Activated T-cell treated with anti-CD3 and anti-CD28 coated beads, Interleukin-2, amount 50 U/mL, for 1 hour (primary cell): ENCODE measurements around the gene PIK3R4.

Experiments
- DNase-seq: peaks from one replicate; pipeline ENCODE4 v3.0.0-alpha.2; 2020

The PIK3R4 gene

GRCh38 chr3:130687327-130687726, 59.3 kb downstream of the PIK3R4 start:
- DNase-seq: no peak

GRCh38 chr3:130686833-130687232, 59.8 kb downstream of the PIK3R4 start:
- DNase-seq: no peak

GRCh38 chr3:130682131-130682530, 64.5 kb downstream of the PIK3R4 start:
- DNase-seq: no peak

GRCh38 chr3:130679218-130679617, 67.4 kb downstream of the PIK3R4 start:
- no peak for DNase-seq

- no peak for DNase-seq
Observed at GRCh38 chr3:130677343-130677742, 69.3 kb downstream of the PIK3R4 start.

GRCh38 chr3:130671545-130672312, 74.9 kb downstream of the PIK3R4 start:
- no peak for DNase-seq

- DNase-seq: no peak
Observed at GRCh38 chr3:130669740-130670139, 76.9 kb downstream of the PIK3R4 start.

- DNase-seq: no peak
Observed at GRCh38 chr3:130663092-130663491, 83.5 kb downstream of the PIK3R4 start.

- no peak for DNase-seq
Observed at GRCh38 chr3:130662501-130662996, 84.1 kb downstream of the PIK3R4 start.

- no peak for DNase-seq
Observed at GRCh38 chr3:130661140-130661891, 85.3 kb downstream of the PIK3R4 start.

- DNase-seq: no peak
Observed at GRCh38 chr3:130659911-130660310, 86.7 kb downstream of the PIK3R4 start.

GRCh38 chr3:130658678-130659077, 88.0 kb downstream of the PIK3R4 start:
- no peak for DNase-seq

GRCh38 chr3:130656627-130657026, 90.0 kb downstream of the PIK3R4 start:
- DNase-seq: no peak

- no peak for DNase-seq
Observed at GRCh38 chr3:130654921-130655320, 91.7 kb downstream of the PIK3R4 start.

GRCh38 chr3:130654091-130654490, 92.5 kb downstream of the PIK3R4 start:
- no peak for DNase-seq

- no peak for DNase-seq
Observed at GRCh38 chr3:130649061-130649654, 97.5 kb downstream of the PIK3R4 start.

GRCh38 chr3:130648293-130648692, 98.3 kb downstream of the PIK3R4 start:
- DNase-seq: no peak

- DNase-seq: no peak
Observed at GRCh38 chr3:130645261-130645660, 101.4 kb downstream of the PIK3R4 start.

GRCh38 chr3:130644628-130645253, 101.9 kb downstream of the PIK3R4 start:
- no peak for DNase-seq

- no peak for DNase-seq
Observed at GRCh38 chr3:130640027-130640426, 106.6 kb downstream of the PIK3R4 start.

GRCh38 chr3:130636480-130637234, 110.0 kb downstream of the PIK3R4 start:
- DNase-seq: no peak

- no peak for DNase-seq
Observed at GRCh38 chr3:130635978-130636377, 110.7 kb downstream of the PIK3R4 start.

GRCh38 chr3:130635285-130635684, 111.3 kb downstream of the PIK3R4 start:
- DNase-seq: no peak
